ENCODE data around the gene SMYD3. TPM values are rescaled to one million over a fixed set of nuclear protein-coding genes. Genes with fewer than 3 reads are reported as not detected.
A peak's percentile ranks its signal among the peaks of the same experiment; 100 is the strongest.

Gene SMYD3
- total RNA-seq, 2 donors from 2014 or later, result 15.8 to 21.8 TPM

- ATAC-seq (no peak), DNase-seq (no peak)
- intact Hi-C loops (cut with DNase I, micrococcal nuclease), result loop anchor here in 1 of 2 donors (10.0 kb wide), 1 partner anchor 474 kb away; no protein-coding TSS in a partner anchor
Measured at GRCh38 chr1:246488674-246489073, 18.4 kb downstream of the SMYD3 start.

GRCh38 chr1:246483569-246483933 lies 23.5 kb downstream of the SMYD3 start:
- ATAC-seq, result no peak
- DNase-seq, result no peak
- intact Hi-C loops (cut with DNase I, micrococcal nuclease), result loop anchor here in 1 of 2 donors (10.0 kb wide), 1 partner anchor 469 kb away; no protein-coding TSS in a partner anchor

- DNase-seq (no peak), ATAC-seq (no peak)
- intact Hi-C loops (cut with DNase I, micrococcal nuclease), result loop anchor here in 1 of 2 donors (10.0 kb wide), 1 partner anchor 468 kb away; no protein-coding TSS in a partner anchor
Measured at GRCh38 chr1:246482805-246483568, 24.1 kb downstream of the SMYD3 start.

DNA sequence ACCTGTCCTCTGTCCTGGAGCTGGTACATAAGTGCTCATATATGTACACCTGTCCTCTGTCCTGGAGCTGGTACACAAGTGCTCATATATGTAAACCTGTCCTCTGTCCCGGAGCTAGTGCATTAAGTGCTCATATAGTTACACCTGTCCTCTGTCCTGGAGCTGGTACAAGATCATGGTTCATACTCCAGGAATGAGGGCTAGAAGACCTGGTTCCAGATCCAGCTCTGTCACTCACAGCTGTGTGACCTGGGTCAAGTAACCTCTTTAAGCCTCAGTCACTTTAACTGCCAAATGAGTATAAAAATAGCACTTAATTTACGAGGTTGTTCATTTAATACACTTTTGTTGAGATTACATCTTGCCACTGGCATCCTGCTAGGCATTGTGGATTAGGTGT lies 28.0 kb downstream of the SMYD3 start:
- ATAC-seq, result no peak
- no peak for DNase-seq
- intact Hi-C loops (cut with DNase I, micrococcal nuclease), result no loop called here

DNA sequence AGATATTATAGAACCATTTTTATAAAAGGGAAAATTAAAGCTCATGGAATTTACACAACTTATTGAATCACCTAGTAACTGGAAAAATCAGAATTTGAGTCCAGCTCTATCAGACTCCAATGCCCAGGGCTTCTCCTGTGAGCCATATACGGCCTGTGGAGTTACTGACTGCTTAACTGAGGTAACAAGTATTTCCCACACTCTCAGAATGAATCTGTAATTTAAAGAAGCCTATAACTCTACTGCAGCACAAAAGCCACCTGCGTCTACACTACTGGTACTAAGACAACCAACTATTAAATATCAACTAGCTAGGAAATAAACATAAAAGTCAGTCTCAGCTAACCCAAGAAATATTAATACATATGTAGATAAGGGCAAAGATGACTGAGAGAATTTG lies 29.4 kb downstream of the SMYD3 start:
- intact Hi-C loops (cut with DNase I, micrococcal nuclease), result no loop called here
- no peak for DNase-seq
- ATAC-seq, result no peak

GRCh38 chr1:246476771-246477170 lies 30.3 kb downstream of the SMYD3 start:
- no peak for ATAC-seq
- intact Hi-C loops (cut with DNase I, micrococcal nuclease), result no loop called here
- DNase-seq, result no peak

- ATAC-seq, result no peak
- intact Hi-C loops (cut with DNase I, micrococcal nuclease), result no loop called here
- no peak for DNase-seq
Measured at GRCh38 chr1:246471688-246472087, 35.4 kb downstream of the SMYD3 start.

- intact Hi-C loops (cut with DNase I, micrococcal nuclease), result no loop called here
- DNase-seq (no peak), ATAC-seq (no peak)
Measured at GRCh38 chr1:246470585-246470984, 36.5 kb downstream of the SMYD3 start.

GRCh38 chr1:246462986-246463385 lies 44.1 kb downstream of the SMYD3 start:
- ATAC-seq (no peak), DNase-seq (no peak)
- intact Hi-C loops (cut with DNase I, micrococcal nuclease), result no loop called here

DNA sequence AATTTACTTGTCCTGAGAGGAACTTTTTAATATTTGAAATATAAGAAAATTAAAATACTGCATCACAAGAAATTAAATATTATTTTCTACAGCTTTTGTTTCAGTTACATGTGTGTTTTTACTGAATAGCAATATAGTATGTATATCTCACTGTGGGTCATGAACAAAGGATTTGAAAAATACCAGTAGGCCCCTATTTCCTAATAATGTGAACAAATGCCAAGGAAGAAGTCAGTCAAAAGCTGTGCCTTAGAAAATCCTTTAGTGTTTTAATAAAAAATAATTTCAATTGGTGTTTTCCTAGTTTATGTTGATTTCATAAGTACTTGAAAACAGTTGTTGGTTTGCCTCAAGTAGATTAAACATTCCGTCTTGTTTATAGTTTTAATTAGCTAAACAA lies 46.7 kb downstream of the SMYD3 start:
- intact Hi-C loops (cut with DNase I, micrococcal nuclease), result no loop called here
- ATAC-seq, result no peak
- DNase-seq, result no peak

DNA sequence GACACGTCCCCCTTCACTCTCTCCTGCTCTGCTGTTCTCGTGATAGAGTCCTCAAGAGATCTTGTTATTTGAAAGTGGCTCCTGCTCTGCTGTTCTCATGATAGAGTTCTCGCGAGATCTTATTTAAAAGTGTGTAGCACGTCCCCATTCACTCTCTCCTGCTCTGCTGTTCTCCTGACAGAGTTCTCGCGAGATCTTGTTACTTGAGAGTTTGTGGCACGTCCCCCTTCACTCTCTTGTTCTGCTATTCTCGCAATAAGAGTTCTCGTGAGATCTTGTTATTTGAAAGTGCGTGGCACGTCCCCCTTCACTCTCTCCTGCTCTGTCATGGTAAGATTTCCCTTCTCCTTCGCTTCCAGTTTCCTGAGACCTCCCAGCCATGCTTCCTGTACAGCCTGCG lies 47.9 kb downstream of the SMYD3 start:
- DNase-seq, result no peak
- ATAC-seq, result no peak
- intact Hi-C loops (cut with DNase I, micrococcal nuclease), result no loop called here

DNA sequence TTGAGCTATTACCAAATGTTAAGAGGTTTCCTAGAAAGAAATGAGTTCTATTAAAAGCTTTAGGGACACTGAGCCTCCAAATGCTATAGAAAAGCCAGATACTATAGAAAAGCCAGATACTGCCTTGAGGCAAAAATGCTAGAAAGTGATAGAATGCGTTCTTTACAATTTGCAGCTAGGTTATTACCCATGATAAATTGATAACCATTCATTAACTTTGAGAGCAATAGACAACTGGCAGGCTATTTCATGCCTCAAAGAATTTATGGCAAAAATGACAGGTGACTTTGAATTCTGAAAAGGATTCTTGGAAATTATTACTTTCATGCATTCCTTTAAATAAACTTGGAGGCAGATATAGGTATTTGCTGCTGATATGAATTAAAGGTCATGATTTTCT lies 51.6 kb downstream of the SMYD3 start:
- intact Hi-C loops (cut with DNase I, micrococcal nuclease), result no loop called here
- DNase-seq (no peak), ATAC-seq (no peak)

GRCh38 chr1:246454655-246455054 lies 52.4 kb downstream of the SMYD3 start:
- no peak for DNase-seq
- ATAC-seq, result no peak
- intact Hi-C loops (cut with DNase I, micrococcal nuclease), result no loop called here

DNA sequence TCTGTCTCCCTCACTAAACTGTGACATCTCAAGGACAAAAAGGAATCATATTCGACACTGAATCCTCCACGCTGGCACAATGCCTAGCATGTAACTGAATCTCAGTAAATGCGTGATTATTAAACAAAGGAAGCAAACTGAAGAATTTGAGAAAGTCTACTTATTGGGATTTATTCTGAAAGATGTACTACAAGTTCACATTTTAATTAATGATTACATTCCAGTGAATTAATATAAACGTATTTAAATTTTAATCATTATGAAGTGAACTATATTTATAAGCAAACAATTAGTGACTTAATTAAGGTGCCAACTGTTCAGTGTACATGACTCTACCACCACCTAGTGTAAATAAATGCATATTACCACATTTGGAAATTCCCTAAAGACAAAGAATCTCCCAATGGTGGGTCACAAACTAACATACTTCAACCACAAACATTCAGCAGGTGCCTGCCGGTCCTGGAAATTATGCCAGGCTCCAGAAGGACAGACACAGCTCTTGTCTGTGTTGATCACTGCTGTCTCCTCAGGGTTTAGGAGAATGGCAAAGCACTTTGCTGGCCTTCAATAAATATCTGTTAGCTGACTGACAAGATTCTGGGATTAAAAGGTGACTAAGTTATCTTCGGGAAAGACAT lies 56.3 kb downstream of the SMYD3 start:
- intact Hi-C loops (cut with DNase I, micrococcal nuclease), result no loop called here
- peak; percentile 35 for ATAC-seq
- no peak for DNase-seq

DNA sequence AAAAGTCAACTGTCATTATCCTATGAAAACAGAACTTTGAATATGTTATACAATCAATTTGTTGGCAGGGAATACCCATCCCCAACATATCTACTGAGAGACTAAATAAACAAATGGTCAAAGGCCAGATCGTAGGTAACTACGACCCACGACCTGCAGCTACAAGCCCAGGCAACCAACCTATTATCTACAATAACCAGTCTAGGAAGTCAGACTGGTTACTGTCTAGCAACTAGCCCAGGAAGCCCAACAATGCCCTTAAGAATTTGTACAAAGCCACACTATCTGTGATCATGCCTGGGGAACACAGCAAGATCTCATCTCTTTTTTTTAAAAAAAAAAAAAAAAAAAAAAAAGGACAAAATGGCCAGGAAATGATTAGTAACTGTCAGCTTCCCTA lies 58.7 kb downstream of the SMYD3 start:
- DNase-seq (no peak), ATAC-seq (no peak)
- intact Hi-C loops (cut with DNase I, micrococcal nuclease), result no loop called here

DNA sequence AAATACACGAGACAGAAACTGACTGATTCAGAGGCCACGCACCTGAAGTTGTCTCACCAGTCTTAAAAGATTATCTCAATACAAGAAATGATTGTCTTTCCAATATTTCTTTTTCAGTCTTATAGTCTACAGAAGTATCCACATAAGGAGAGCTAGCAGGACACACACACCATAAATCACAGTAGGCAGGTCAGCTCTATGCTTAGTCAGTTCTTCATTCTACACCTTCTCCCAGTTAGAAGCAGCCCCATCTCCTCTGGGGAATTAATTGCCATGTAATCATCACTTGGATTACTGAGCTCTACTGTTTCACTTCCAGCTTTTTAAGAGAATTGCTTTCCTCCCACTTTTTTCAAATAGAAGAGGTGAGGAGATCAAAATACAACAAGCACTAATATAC lies 59.6 kb downstream of the SMYD3 start:
- DNase-seq (no peak), ATAC-seq (no peak)
- intact Hi-C loops (cut with DNase I, micrococcal nuclease), result no loop called here

- no peak for ATAC-seq
- intact Hi-C loops (cut with DNase I, micrococcal nuclease), result no loop called here
Measured at GRCh38 chr1:246445503-246445902, 61.6 kb downstream of the SMYD3 start.

DNA sequence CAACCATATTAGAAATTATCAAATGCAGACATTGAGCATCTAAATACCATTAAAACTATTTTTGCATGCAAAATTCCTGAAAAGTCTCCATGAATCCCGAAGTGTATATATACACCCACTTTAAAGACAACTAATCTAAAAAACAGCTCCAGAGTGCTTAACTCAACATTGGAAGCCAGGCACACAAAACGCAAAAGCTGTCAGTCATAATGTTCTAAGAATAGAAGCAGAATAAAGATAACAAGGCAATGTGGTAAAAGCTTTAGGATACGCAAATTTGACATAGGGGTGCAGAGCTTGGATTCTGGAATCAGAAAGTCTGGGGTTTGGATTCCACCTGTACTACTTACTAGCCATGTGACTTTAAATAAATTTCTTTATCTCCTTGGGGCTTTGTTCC lies 62.5 kb downstream of the SMYD3 start:
- intact Hi-C loops (cut with DNase I, micrococcal nuclease), result no loop called here
- no peak for DNase-seq
- ATAC-seq, result no peak

More at GRCh38 chr1:246445503-246445902, 61.6 kb downstream of the SMYD3 start:
- DNase-seq, result no peak

GRCh38 chr1:246437961-246438360 lies 69.1 kb downstream of the SMYD3 start:
- DNase-seq (no peak), ATAC-seq (no peak)
- intact Hi-C loops (cut with DNase I, micrococcal nuclease), result no loop called here

- intact Hi-C loops (cut with DNase I, micrococcal nuclease), result no loop called here
- DNase-seq (no peak), ATAC-seq (no peak)
Measured at GRCh38 chr1:246435421-246436041, 71.5 kb downstream of the SMYD3 start.

All from left colon (tissue), 2 donors.